NCI-H2227 (cell line): ENCODE data around the gene ADI1.
A peak's percentile ranks its signal among the peaks of the same experiment; 100 is the strongest.
"Not testable (repeated sequence)": the region's sequence is repeated elsewhere in the genome, so short reads cannot be mapped to it uniquely, and the experiment has no call there.

Experiments
- DNase-seq: peaks from one replicate; lab custom pipeline; 2025; ENCODE audit not compliant: unreplicated experiment; lab: John Stamatoyannopoulos, UW

Gene ADI1

GRCh38 chr2:3464401-3465005 lies 54.8 kb downstream of the ADI1 start:
- no peak for DNase-seq

- no peak for DNase-seq
Measured at GRCh38 chr2:3463944-3464343, 55.4 kb downstream of the ADI1 start.

- DNase-seq: no peak
Measured at GRCh38 chr2:3463186-3463835, 56.0 kb downstream of the ADI1 start.

- no peak for DNase-seq
Measured at GRCh38 chr2:3462493-3463104, 56.7 kb downstream of the ADI1 start.

- DNase-seq: peak; percentile 66
Measured at GRCh38 chr2:3461801-3462492, 57.4 kb downstream of the ADI1 start.

GRCh38 chr2:3460831-3461800 lies 58.2 kb downstream of the ADI1 start:
- DNase-seq: no peak

GRCh38 chr2:3460156-3460555 lies 59.2 kb downstream of the ADI1 start:
- no peak for DNase-seq

GRCh38 chr2:3459185-3460015 lies 59.9 kb downstream of the ADI1 start:
- no peak for DNase-seq

GRCh38 chr2:3458396-3459184 lies 60.7 kb downstream of the ADI1 start:
- peak; percentile 23 for DNase-seq

GRCh38 chr2:3457524-3458395 lies 61.6 kb downstream of the ADI1 start:
- DNase-seq: no peak

GRCh38 chr2:3456125-3456524 lies 63.2 kb downstream of the ADI1 start:
- no peak for DNase-seq

- no peak for DNase-seq
Measured at GRCh38 chr2:3454802-3455201, 64.5 kb downstream of the ADI1 start.

GRCh38 chr2:3454005-3454404 lies 65.3 kb downstream of the ADI1 start:
- not testable (repeated sequence) for DNase-seq

- DNase-seq: no peak
Measured at GRCh38 chr2:3453190-3453999, 65.9 kb downstream of the ADI1 start.

- no peak for DNase-seq
Measured at GRCh38 chr2:3451926-3452671, 67.2 kb downstream of the ADI1 start.

GRCh38 chr2:3451169-3451568 lies 68.2 kb downstream of the ADI1 start:
- no peak for DNase-seq
